T-cell (primary cell): Measurements from ENCODE around the gene AEN. TPM values are rescaled to one million over a fixed set of nuclear protein-coding genes. Genes with fewer than 3 reads are reported as not detected.

ENCODE experiments used
- ATAC-seq, 4 experiments: fragments of 200-7000 bp in 3 of 4; fragments of 150-1000 bp in 1 of 4; cut with Tn5 transposase; replicated peaks in 1 of 4; 1 replicate in 3 of 4; 2 replicates in 1 of 4; pipeline ENCODE4 v1.10.0; 2021; ENCODE audit warnings: moderate library complexity in 3 of 4, mild to moderate bottlenecking in 2 of 4, moderate number of reproducible peaks in 1 of 4
- CTCF ChIA-PET, 2 donors: fragments of 300-600 bp; sonication (Branson Sonifier 250); formaldehyde crosslinking; loops; one replicate each; lab custom pipeline; 2022; ENCODE audit warnings: antibody characterized with exemption in 2 of 2; lab: Charles Lee
- POLR2A ChIA-PET, 2 donors: fragments of 300-600 bp; sonication (Branson Sonifier 250); formaldehyde crosslinking; loops; one replicate each; lab custom pipeline; 2022; ENCODE audit warnings: antibody characterized with exemption in 2 of 2; lab: Charles Lee
- DNase-seq, 35 experiments: peaks; one replicate each; pipeline versions ENCODE4 v3.0.0 to v3.0.0-alpha.2; 2013 to 2023
- H3K27ac ChIP-seq: one replicate; pipeline ENCODE4 v1.5.1; 2013; ENCODE audit warnings: low read length
- H3K27me3 ChIP-seq, 2 experiments: replicated peaks in 1 of 2; 1 replicate in 1 of 2; 2 replicates in 1 of 2; pipeline versions ENCODE4 v1.6.1 to v1.7.0; 2013; ENCODE audit warnings: low read length in 1 of 2, mixed read lengths in 1 of 2; ENCODE audit not compliant: control insufficient read depth in 2 of 2, insufficient read depth in 2 of 2; ENCODE audit errors: extremely low read depth in 1 of 2
- H3K36me3 ChIP-seq, 2 donors: 1 replicate in 1 of 2; 2 replicates in 1 of 2; pipeline versions ENCODE4 v1.6.1 to v1.7.0; 2013; ENCODE audit warnings: low read length in 1 of 2; ENCODE audit not compliant: control insufficient read depth in 2 of 2, insufficient read depth in 1 of 2; ENCODE audit errors: extremely low read depth in 1 of 2
- H3K4me1 ChIP-seq, 2 experiments: 1 replicate in 1 of 2; 2 replicates in 1 of 2; pipeline versions ENCODE4 v1.6.1 to v1.7.0; 2013; ENCODE audit warnings: low read length in 2 of 2, mixed read lengths in 1 of 2; ENCODE audit not compliant: insufficient read depth in 2 of 2, control insufficient read depth in 1 of 2; ENCODE audit errors: extremely low read depth in 1 of 2
- H3K4me3 ChIP-seq, 2 donors: 1 replicate in 1 of 2; 2 replicates in 1 of 2; pipeline versions ENCODE4 v1.5.1 to v1.7.0; 2013; ENCODE audit warnings: mild to moderate bottlenecking in 2 of 2, low read length in 1 of 2, moderate library complexity in 1 of 2; ENCODE audit not compliant: control insufficient read depth in 1 of 2; ENCODE audit errors: extremely low read depth in 1 of 2
- H3K9me3 ChIP-seq: 2 replicates; pipeline ENCODE4 v1.7.0; 2013
- H3K27ac Mint-ChIP-seq, 2 donors: one replicate each; pipeline ENCODE4 v1.8.0; 2020 to 2021; ENCODE audit warnings: mild to moderate bottlenecking in 2 of 2, mixed read lengths in 2 of 2
- H3K27me3 Mint-ChIP-seq, 2 donors: one replicate each; pipeline ENCODE4 v1.8.0; 2021 to 2022; ENCODE audit warnings: mixed read lengths in 2 of 2
- H3K36me3 Mint-ChIP-seq: one replicate; pipeline ENCODE4 v1.8.0; 2021; ENCODE audit warnings: mixed read lengths
- H3K4me1 Mint-ChIP-seq, 3 donors: one replicate each; pipeline ENCODE4 v1.8.0; 2020 to 2022; ENCODE audit warnings: mixed read lengths in 3 of 3, mild to moderate bottlenecking in 1 of 3
- H3K4me3 Mint-ChIP-seq, 3 donors: one replicate each; pipeline ENCODE4 v1.8.0; 2020 to 2022; ENCODE audit warnings: mild to moderate bottlenecking in 3 of 3, mixed read lengths in 3 of 3, moderate library complexity in 3 of 3
- H3K9me3 Mint-ChIP-seq, 3 donors: one replicate each; pipeline ENCODE4 v1.8.0; 2020 to 2022; ENCODE audit warnings: mixed read lengths in 3 of 3
- WGBS: methylation state at CpG from one replicate; pipeline ENCODE4 v1.1.5; 2013; ENCODE audit warnings: missing lambda C conversion rate; ENCODE audit not compliant: insufficient coverage; 5-methylcytosine and 5-hydroxymethylcytosine counted together
- total RNA-seq, 35 experiments: library from RNA in 6 of 35; stranded (reverse) in 6 of 35; fragments of 120-200 nt in 1 of 35; gene quantifications; one replicate each; pipeline versions ENCODE4 v1.2.1 to v1.2.4 and lab custom pipeline; 2013 to 2026

AEN gene
- total RNA-seq, 5 donors from 2014 or later (not counting 1 experiment from before 2014, with no cell fraction given): 31.1 to 69.2 (median 51.5) TPM

GRCh38 chr15:88617031-88617722 lies 4.0 kb upstream of the AEN start:
- Mint-ChIP-seq H3K27me3 (peaks cover 8 to 15% of the 10 kb centered on the region in 2 donors), H3K9me3 (no peaks in the 10 kb centered on the region), H3K4me3 (no peak overlapping the region), H3K27ac (no peak overlapping the region), H3K4me1 (peaks cover 9 to 15% (median 9%) of the 10 kb centered on the region in 3 donors), H3K36me3 (no peaks in the 10 kb centered on the region)
- CTCF ChIA-PET: no interaction called here
- H3K36me3 ChIP-seq: no peaks in the 10 kb centered on the region
- H3K27me3 ChIP-seq: peaks cover 0 to 15% of the 10 kb centered on the region in 2 experiments
- no peaks in the 10 kb centered on the region for H3K9me3 ChIP-seq
- WGBS: 100% methylated on average over 1 of the region's 10 CpGs
- peaks cover 0 to 14% of the 10 kb centered on the region in 2 experiments for H3K4me1 ChIP-seq
- ATAC-seq (no peak), DNase-seq (no peak)
- POLR2A ChIA-PET: no interaction called here
- H3K4me3 ChIP-seq: no peak overlapping the region
- H3K27ac ChIP-seq: no peak overlapping the region

- Mint-ChIP-seq H3K36me3 (no peaks in the 10 kb centered on the region), H3K9me3 (no peaks in the 10 kb centered on the region), H3K27ac (no peak overlapping the region), H3K27me3 (peaks cover 6 to 15% of the 10 kb centered on the region in 2 donors), H3K4me3 (no peak overlapping the region), H3K4me1 (peaks cover 15 to 21% (median 15%) of the 10 kb centered on the region in 3 donors)
- no CpG with 5 or more reads among the region's 1 CpG for WGBS
- H3K4me1 ChIP-seq: peaks cover 1 to 20% of the 10 kb centered on the region in 2 experiments
- no peaks in the 10 kb centered on the region for H3K9me3 ChIP-seq
- H3K27ac ChIP-seq: no peak overlapping the region
- ChIA-PET CTCF (no interaction called here), POLR2A (no interaction called here)
- H3K27me3 ChIP-seq: peaks cover 0 to 10% of the 10 kb centered on the region in 2 experiments
- H3K4me3 ChIP-seq: no peak overlapping the region
- ATAC-seq (no peak), DNase-seq (no peak)
- H3K36me3 ChIP-seq: no peaks in the 10 kb centered on the region
Observed at GRCh38 chr15:88617790-88618189, 3.4 kb upstream of the AEN start.

- H3K4me1 Mint-ChIP-seq: peaks cover 24 to 30% (median 24%) of the 10 kb centered on the region in 3 donors
- ChIA-PET CTCF (no interaction called here), POLR2A (no interaction called here)
- no peak for ATAC-seq
- no peak overlapping the region for H3K4me3 Mint-ChIP-seq
- no peaks in the 10 kb centered on the region for H3K9me3 ChIP-seq
- peaks cover 7 to 29% of the 10 kb centered on the region in 2 experiments for H3K4me1 ChIP-seq
- no peaks in the 10 kb centered on the region for H3K36me3 Mint-ChIP-seq
- no peak overlapping the region for H3K27ac ChIP-seq
- peaks cover 5 to 11% of the 10 kb centered on the region in 2 donors for H3K27me3 Mint-ChIP-seq
- peaks cover 0 to under 1% of the 10 kb centered on the region in 2 donors for H3K36me3 ChIP-seq
- H3K27ac Mint-ChIP-seq: no peak overlapping the region
- peaks cover 0 to 9% of the 10 kb centered on the region in 2 experiments for H3K27me3 ChIP-seq
- no peaks in the 10 kb centered on the region for H3K9me3 Mint-ChIP-seq
- no peak overlapping the region for H3K4me3 ChIP-seq
- DNase-seq: no peak
Observed at GRCh38 chr15:88618686-88619085, 2.5 kb upstream of the AEN start.

- H3K4me3 ChIP-seq: no peak overlapping the region
- 100% methylated on average over 1 of the region's 2 CpGs for WGBS
- no peak overlapping the region for H3K4me3 Mint-ChIP-seq
Observed at GRCh38 chr15:88619796-88620195, 1.3 kb upstream of the AEN start.

GRCh38 chr15:88621789-88622604 lies 857 bp downstream of the AEN start:
- Histone ChIP-seq H3K4me1 (peaks cover 36 to 62% of the 10 kb centered on the region in 2 experiments), H3K27ac (peak overlapping the region; percentile 91), H3K36me3 (peaks cover 0 to 18% of the 10 kb centered on the region in 2 donors), H3K9me3 (no peaks in the 10 kb centered on the region), H3K27me3 (peaks cover 0 to 4% of the 10 kb centered on the region in 2 experiments), H3K4me3 (peak overlapping the region; percentile 70 to 76)
- Mint-ChIP-seq H3K27ac (peak overlapping the region; percentile 91 to 96), H3K4me3 (peak overlapping the region; percentile 86 to 92 (median 86)), H3K36me3 (peaks cover 3% of the 10 kb centered on the region), H3K4me1 (peaks cover 51 to 56% (median 55%) of the 10 kb centered on the region in 3 donors), H3K9me3 (no peaks in the 10 kb centered on the region), H3K27me3 (peaks cover 3 to 5% of the 10 kb centered on the region in 2 donors)
- 6% methylated on average over 7 of the region's 17 CpGs for WGBS
- peak; percentile 36 to 50 (median 47) for ATAC-seq
- CTCF ChIA-PET: interaction anchor here (0.6 to 1.8 kb wide), 6 partner anchors 13 to 391 kb away, joined by 3 to 12 read pairs (median 6); no protein-coding TSS in a partner anchor
- POLR2A ChIA-PET: interaction anchor here in 1 of 2 donors (1.1 kb wide), 1 partner anchor 13 kb away, joined by 7 read pairs; no protein-coding TSS in a partner anchor
- DNase-seq: peak in 33 of 35 experiments; percentile 40 to 76 (median 56)

More at GRCh38 chr15:88619796-88620195, 1.3 kb upstream of the AEN start:
- Histone ChIP-seq H3K27ac (no peak overlapping the region), H3K4me1 (peaks cover 14 to 40% of the 10 kb centered on the region in 2 experiments), H3K9me3 (no peaks in the 10 kb centered on the region), H3K36me3 (peaks cover 0 to 5% of the 10 kb centered on the region in 2 donors), H3K27me3 (peaks cover 0 to 4% of the 10 kb centered on the region in 2 experiments)
- DNase-seq (no peak), ATAC-seq (no peak)
- POLR2A ChIA-PET: no interaction called here
- Mint-ChIP-seq H3K27me3 (peaks cover 5% of the 10 kb centered on the region in 2 donors), H3K27ac (no peak overlapping the region), H3K36me3 (peaks cover under 1% of the 10 kb centered on the region), H3K4me1 (peaks cover 35 to 41% (median 35%) of the 10 kb centered on the region in 3 donors), H3K9me3 (no peaks in the 10 kb centered on the region)
- CTCF ChIA-PET: interaction anchor here in 1 of 2 donors (0.6 kb wide), 1 partner anchor 16 kb away, joined by 3 read pairs; no protein-coding TSS in a partner anchor

GRCh38 chr15:88622605-88622975 lies 1.4 kb downstream of the AEN start:
- H3K9me3 ChIP-seq: no peaks in the 10 kb centered on the region
- ChIA-PET POLR2A (interaction anchor here in 1 of 2 donors (1.1 kb wide), 1 partner anchor 13 kb away, joined by 7 read pairs; no protein-coding TSS in a partner anchor), CTCF (interaction anchor here (0.8 to 1.8 kb wide), 5 partner anchors 13 to 215 kb away, joined by 3 to 12 read pairs (median 7); no protein-coding TSS in a partner anchor)
- peak overlapping the region; percentile 91 for H3K27ac ChIP-seq
- DNase-seq (no peak), ATAC-seq (peak in 1 of 4 experiments; percentile 1)
- no peaks in the 10 kb centered on the region for H3K27me3 ChIP-seq
- peak overlapping the region; percentile 86 to 92 (median 86) for H3K4me3 Mint-ChIP-seq
- peaks cover 57 to 62% (median 61%) of the 10 kb centered on the region in 3 donors for H3K4me1 Mint-ChIP-seq
- H3K27me3 Mint-ChIP-seq: peaks cover 3 to 5% of the 10 kb centered on the region in 2 donors
- H3K4me3 ChIP-seq: peak overlapping the region; percentile 70 to 76
- WGBS: 0% methylated on average over 1 of the region's 5 CpGs
- peaks cover 0 to 18% of the 10 kb centered on the region in 2 donors for H3K36me3 ChIP-seq
- peaks cover 6% of the 10 kb centered on the region for H3K36me3 Mint-ChIP-seq
- H3K4me1 ChIP-seq: peaks cover 40 to 68% of the 10 kb centered on the region in 2 experiments
- H3K9me3 Mint-ChIP-seq: no peaks in the 10 kb centered on the region
- peak overlapping the region; percentile 91 to 96 for H3K27ac Mint-ChIP-seq
